Mononuclear cell (primary cell): ENCODE data around the gene GPX8. TPM values are rescaled to one million over a fixed set of nuclear protein-coding genes. Genes with fewer than 3 reads are reported as not detected.

ENCODE experiments used
- H3K27me3 ChIP-seq: 2 replicates; pipeline ENCODE4 v1.6.0; 2011; ENCODE audit warnings: low read length, control low read depth; ENCODE audit not compliant: insufficient read depth
- H3K4me1 ChIP-seq: 2 replicates; pipeline ENCODE4 v1.5.1; 2011; ENCODE audit warnings: mild to moderate bottlenecking, low read length, control low read depth; ENCODE audit not compliant: insufficient read depth
- H3K4me3 ChIP-seq: 2 replicates; pipeline ENCODE4 v1.5.1; 2011; ENCODE audit warnings: mild to moderate bottlenecking, low read length, moderate library complexity
- H3K9me3 ChIP-seq: 2 replicates; pipeline ENCODE4 v1.5.1; 2011; ENCODE audit warnings: low read depth, mild to moderate bottlenecking, control low read depth, low read length
- total RNA-seq: library from RNA; depleted of rRNA; stranded (reverse); fragments of >200 nt; gene quantifications from one replicate; pipeline ENCODE4 v1.2.3, GENCODE V29; 2012

Gene GPX8
- total RNA-seq, 1 donor = 0.10 TPM

DNA sequence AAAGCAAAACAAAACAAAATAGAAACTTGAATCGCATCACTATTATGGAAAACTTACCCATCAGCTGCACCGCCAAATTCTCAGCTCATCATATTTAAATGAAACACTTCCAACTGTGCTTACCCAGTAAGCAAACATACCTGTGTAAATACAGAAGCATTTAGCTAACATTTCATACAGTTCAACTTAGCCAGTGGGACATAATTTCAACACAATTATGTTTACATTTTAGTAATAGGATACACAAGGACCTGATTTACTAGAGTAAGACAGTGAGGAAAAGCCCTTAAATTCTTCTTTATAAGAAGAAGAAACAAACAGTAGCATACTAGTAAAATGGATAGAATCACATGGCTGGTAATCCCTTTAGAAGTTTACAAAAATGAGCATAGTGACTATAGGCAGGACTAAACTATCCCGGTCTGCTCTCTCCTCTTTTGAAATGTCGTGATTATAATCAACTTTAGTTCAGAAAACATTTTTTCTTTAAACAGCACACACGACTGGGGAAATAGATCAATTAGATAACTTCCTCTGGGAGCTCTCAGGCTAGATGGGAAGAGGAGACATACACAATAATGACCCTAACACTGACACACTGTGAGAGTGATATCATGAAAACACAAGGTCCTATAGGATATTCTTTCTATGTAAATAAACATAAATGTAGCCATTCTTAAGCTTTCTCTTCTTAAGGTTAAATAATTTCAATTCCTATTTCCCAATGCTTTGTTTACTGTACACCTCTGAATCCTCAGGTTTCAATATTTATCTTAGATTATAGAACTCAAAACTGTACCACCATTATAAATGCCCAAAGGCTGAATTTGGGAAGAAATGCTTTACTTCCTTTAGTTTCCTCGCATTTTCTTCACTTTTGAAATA lies 28.9 kb downstream of the GPX8 start:
- Histone ChIP-seq H3K27me3 (peaks cover 63% of the 10 kb centered on the region), H3K4me1 (no peaks in the 10 kb centered on the region), H3K9me3 (no peaks in the 10 kb centered on the region), H3K4me3 (no peak overlapping the region)

DNA sequence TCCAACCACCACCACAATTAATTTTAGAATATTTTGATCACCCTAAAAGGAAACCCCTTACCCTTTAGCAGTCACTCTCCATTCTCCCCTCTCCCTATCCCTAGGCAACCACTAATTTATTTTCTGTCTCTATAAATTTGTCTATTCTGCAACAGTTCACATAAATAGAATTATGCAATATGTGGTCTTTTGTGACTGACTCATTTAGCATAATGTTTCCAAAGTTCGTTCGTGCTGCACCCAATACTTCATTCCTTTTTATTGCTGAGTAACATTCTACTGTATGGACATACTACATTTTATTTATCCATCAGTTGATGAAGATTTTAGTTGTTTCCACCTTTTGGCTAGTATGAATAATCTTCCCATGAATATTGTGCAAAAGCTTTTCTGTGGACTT lies 31.2 kb downstream of the GPX8 start:
- no peaks in the 10 kb centered on the region for H3K9me3 ChIP-seq
- peaks cover 69% of the 10 kb centered on the region for H3K27me3 ChIP-seq
- H3K4me1 ChIP-seq = no peaks in the 10 kb centered on the region
- no peak overlapping the region for H3K4me3 ChIP-seq

DNA sequence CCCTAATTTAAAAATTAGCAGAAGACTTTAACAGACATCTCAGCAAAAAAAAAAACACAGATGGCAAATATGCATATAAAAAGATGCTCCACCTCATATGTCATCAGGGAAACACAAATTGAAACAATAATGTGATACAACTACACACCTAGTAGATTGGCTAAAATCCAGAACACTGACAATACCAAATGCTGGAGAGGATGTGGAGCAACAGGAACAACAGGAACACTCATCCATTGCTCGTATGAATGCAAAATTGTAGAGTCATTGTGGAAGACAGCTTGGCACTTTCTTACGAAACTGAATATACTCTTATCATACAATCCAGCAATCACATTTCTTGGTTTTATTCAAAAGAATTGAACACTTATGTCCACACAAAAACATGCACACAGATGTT lies 45.0 kb downstream of the GPX8 start:
- H3K4me3 ChIP-seq = no peak overlapping the region
- H3K9me3 ChIP-seq = no peaks in the 10 kb centered on the region
- H3K4me1 ChIP-seq = no peaks in the 10 kb centered on the region
- peaks cover 24% of the 10 kb centered on the region for H3K27me3 ChIP-seq

DNA sequence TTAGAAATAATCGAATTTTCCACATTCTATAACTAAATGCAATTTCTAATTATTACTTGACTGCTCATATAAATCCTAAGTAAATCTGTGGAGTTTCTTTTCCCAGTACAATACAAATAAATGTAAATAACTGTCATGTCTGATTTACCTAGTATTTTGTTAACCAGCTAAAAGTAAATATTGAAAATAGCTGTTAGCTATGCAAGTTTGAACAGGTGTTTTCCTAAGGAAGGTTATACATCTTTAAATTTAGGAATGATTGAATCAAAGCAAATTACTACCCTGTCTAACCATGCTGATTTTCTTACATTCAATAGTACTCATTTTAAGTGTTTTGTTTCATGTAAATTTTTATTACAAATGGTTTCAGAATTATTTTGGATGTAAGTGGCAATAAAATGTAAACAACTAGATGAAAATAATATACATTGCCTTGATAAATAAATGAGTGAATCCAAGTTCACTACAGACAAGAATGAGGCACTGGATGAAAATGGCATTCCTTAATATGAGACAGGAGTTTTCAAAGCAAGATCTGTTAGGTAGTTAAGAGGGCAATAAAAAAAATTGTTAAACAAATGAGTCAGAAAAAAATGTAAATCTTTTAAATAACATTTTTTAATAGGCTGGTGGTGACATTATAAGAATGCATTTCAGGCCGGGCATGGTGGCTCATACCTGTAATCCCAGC lies 51.4 kb downstream of the GPX8 start:
- peaks cover 13% of the 10 kb centered on the region for H3K27me3 ChIP-seq
- no peaks in the 10 kb centered on the region for H3K4me1 ChIP-seq
- no peaks in the 10 kb centered on the region for H3K9me3 ChIP-seq
- H3K4me3 ChIP-seq = no peak overlapping the region

Other genes starting within 250 kb of the GPX8 start
- gene ESM1, start 174.6 kb upstream of the GPX8 start, total RNA-seq = not detected
- 19.0 TPM for gene GZMK, start 135.9 kb upstream of the GPX8 start, total RNA-seq
- gene GZMA, start 57.5 kb upstream of the GPX8 start, total RNA-seq = 34.8 TPM
- gene CDC20B, start 13.0 kb downstream of the GPX8 start, total RNA-seq = not detected
- not detected for gene MCIDAS, start 67.1 kb downstream of the GPX8 start, total RNA-seq
- gene CCNO, start 73.4 kb downstream of the GPX8 start, total RNA-seq = not detected
- gene DHX29, start 147.5 kb downstream of the GPX8 start, total RNA-seq = 23.6 TPM
- 142 TPM for gene MTREX, start 147.8 kb downstream of the GPX8 start, total RNA-seq